ENCODE data around the gene GGT6.

- TF ChIP-seq, protein P1, sequence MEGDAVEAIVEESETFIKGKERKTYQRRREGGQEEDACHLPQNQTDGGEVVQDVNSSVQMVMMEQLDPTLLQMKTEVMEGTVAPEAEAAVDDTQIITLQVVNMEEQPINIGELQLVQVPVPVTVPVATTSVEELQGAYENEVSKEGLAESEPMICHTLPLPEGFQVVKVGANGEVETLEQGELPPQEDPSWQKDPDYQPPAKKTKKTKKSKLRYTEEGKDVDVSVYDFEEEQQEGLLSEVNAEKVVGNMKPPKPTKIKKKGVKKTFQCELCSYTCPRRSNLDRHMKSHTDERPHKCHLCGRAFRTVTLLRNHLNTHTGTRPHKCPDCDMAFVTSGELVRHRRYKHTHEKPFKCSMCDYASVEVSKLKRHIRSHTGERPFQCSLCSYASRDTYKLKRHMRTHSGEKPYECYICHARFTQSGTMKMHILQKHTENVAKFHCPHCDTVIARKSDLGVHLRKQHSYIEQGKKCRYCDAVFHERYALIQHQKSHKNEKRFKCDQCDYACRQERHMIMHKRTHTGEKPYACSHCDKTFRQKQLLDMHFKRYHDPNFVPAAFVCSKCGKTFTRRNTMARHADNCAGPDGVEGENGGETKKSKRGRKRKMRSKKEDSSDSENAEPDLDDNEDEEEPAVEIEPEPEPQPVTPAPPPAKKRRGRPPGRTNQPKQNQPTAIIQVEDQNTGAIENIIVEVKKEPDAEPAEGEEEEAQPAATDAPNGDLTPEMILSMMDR (tag by site-specific recombination; IDR thresholded peaks at IDR 0.05), result no peak
- TF ChIP-seq ZNF184 (tag by site-specific recombination; IDR thresholded peaks at IDR 0.05), result no peak
- TF ChIP-seq SCRT1 (tag by site-specific recombination; IDR thresholded peaks at IDR 0.05; ENCODE audit: borderline replicate concordance), result no peak
- TF ChIP-seq MZF1 (tag by site-specific recombination; IDR thresholded peaks at IDR 0.05; ENCODE audit: borderline replicate concordance), result no peak
Measured at GRCh38 chr17:4596636-4597380, 36.4 kb upstream of the GGT6 start.

All from HEK293 (cell line).